Naive thymus-derived CD4-positive, alpha-beta T cell (primary cell): Measurements from ENCODE around the gene UBA6. TPM values are rescaled to one million over a fixed set of nuclear protein-coding genes. Genes with fewer than 3 reads are reported as not detected.
A peak's percentile ranks its signal among the peaks of the same experiment; 100 is the strongest.
"Not testable (repeated sequence)": the region's sequence is repeated elsewhere in the genome, so short reads cannot be mapped to it uniquely, and the experiment has no call there.

ENCODE experiments used
- ATAC-seq: fragments of 150-1000 bp; cut with Tn5 transposase; 2 replicates; pipeline ENCODE4 v1.10.0; 2021; ENCODE audit warnings: mild to moderate bottlenecking, moderate library complexity
- CTCF ChIA-PET: fragments of 350-600 bp; sonication (Branson Sonifier 250); formaldehyde crosslinking; loops from one replicate; lab custom pipeline; 2021; ENCODE audit warnings: antibody characterized with exemption; lab: Charles Lee
- POLR2A ChIA-PET: fragments of 350-600 bp; sonication (Branson Sonifier 250); formaldehyde crosslinking; loops from one replicate; lab custom pipeline; 2021; ENCODE audit warnings: antibody characterized with exemption, inconsistent platforms; lab: Charles Lee
- DNase-seq, 9 donors: peaks; one replicate each; pipeline versions ENCODE4 v3.0.0 to v3.0.0-alpha.2; 2020 to 2022; ENCODE audit warnings: mixed read lengths in 1 of 9
- H3K27ac ChIP-seq: one replicate; pipeline ENCODE4 v1.7.0; 2013; ENCODE audit warnings: mild to moderate bottlenecking, low read depth, low read length, moderate library complexity
- H3K27me3 ChIP-seq, 2 donors: one replicate each; pipeline ENCODE4 v1.7.0; 2013; ENCODE audit warnings: low read length in 2 of 2, mild to moderate bottlenecking in 2 of 2, moderate library complexity in 2 of 2; ENCODE audit not compliant: control insufficient read depth in 2 of 2, insufficient read depth in 2 of 2
- H3K36me3 ChIP-seq, 3 experiments: 1 replicate in 2 of 3; 2 replicates in 1 of 3; pipeline ENCODE4 v1.7.0; 2013; ENCODE audit warnings: low read length in 3 of 3, mild to moderate bottlenecking in 3 of 3, moderate library complexity in 1 of 3; ENCODE audit not compliant: insufficient read depth in 3 of 3, control insufficient read depth in 2 of 3
- H3K4me1 ChIP-seq, 2 donors: one replicate each; pipeline ENCODE4 v1.7.0; 2013; ENCODE audit warnings: low read length in 2 of 2, mild to moderate bottlenecking in 2 of 2, moderate library complexity in 1 of 2; ENCODE audit not compliant: control insufficient read depth in 2 of 2, insufficient read depth in 2 of 2
- H3K4me3 ChIP-seq: 2 replicates; pipeline ENCODE4 v1.7.0; 2013; ENCODE audit warnings: mild to moderate bottlenecking, low read length
- H3K9me3 ChIP-seq, 3 experiments: 1 replicate in 2 of 3; 2 replicates in 1 of 3; pipeline ENCODE4 v1.7.0; 2013; ENCODE audit warnings: low read length in 3 of 3; ENCODE audit not compliant: control insufficient read depth in 2 of 3
- H3K27ac Mint-ChIP-seq, 9 donors: one replicate each; pipeline ENCODE4 v1.8.0; 2020 to 2022; ENCODE audit warnings: mixed read lengths in 9 of 9, mild to moderate bottlenecking in 8 of 9, moderate library complexity in 5 of 9, inconsistent platforms in 2 of 9
- H3K27me3 Mint-ChIP-seq, 5 donors: one replicate each; pipeline ENCODE4 v1.8.0; 2021 to 2022; ENCODE audit warnings: mixed read lengths in 5 of 5, mild to moderate bottlenecking in 1 of 5
- H3K36me3 Mint-ChIP-seq, 5 donors: one replicate each; pipeline ENCODE4 v1.8.0; 2020 to 2022; ENCODE audit warnings: mixed read lengths in 5 of 5, mild to moderate bottlenecking in 3 of 5, inconsistent platforms in 1 of 5
- H3K4me1 Mint-ChIP-seq, 7 donors: one replicate each; pipeline ENCODE4 v1.8.0; 2020 to 2022; ENCODE audit warnings: mixed read lengths in 7 of 7, mild to moderate bottlenecking in 3 of 7, inconsistent platforms in 1 of 7
- H3K4me3 Mint-ChIP-seq, 10 donors: one replicate each; pipeline ENCODE4 v1.8.0; 2020 to 2022; ENCODE audit warnings: mild to moderate bottlenecking in 10 of 10, mixed read lengths in 10 of 10, moderate library complexity in 6 of 10, inconsistent platforms in 2 of 10
- H3K9me3 Mint-ChIP-seq, 11 donors: one replicate each; pipeline ENCODE4 v1.8.0; 2020 to 2022; ENCODE audit warnings: mixed read lengths in 11 of 11, mild to moderate bottlenecking in 4 of 11, inconsistent platforms in 1 of 11, moderate library complexity in 1 of 11
- intact Hi-C, 2 donors: fragments of 100-400 bp; cut with micrococcal nuclease; formaldehyde crosslinking; loops; one replicate each; pipeline ENCODE4 v1.15.1; 2023
- polyA plus RNA-seq, 2 donors: library from polyadenylated mRNA; unstranded; fragments of 300-500 nt; fragmentation: Illumina TruSeq; gene quantifications; one replicate each; pipeline ENCODE4 v1.2.3, GENCODE V29; 2021
- total RNA-seq, 6 experiments: library from RNA in 5 of 6; stranded (reverse) in 5 of 6; gene quantifications; 1 replicate in 5 of 6; 2 replicates in 1 of 6; pipeline ENCODE4 v1.2.3 and lab custom pipeline; 2021 to 2026

Gene UBA6
- total and polyA plus RNA-seq, 7 experiments from 2014 or later = 14.9 to 84.4 (median 36.5) TPM

GRCh38 chr4:67636978-67637377 is 64.0 kb downstream of the UBA6 start:
- H3K27me3 ChIP-seq, POLR2A ChIA-PET, H3K9me3 ChIP-seq, H3K4me3 ChIP-seq, DNase-seq, intact Hi-C loops, H3K4me3 Mint-ChIP-seq, H3K27ac Mint-ChIP-seq, H3K4me1 ChIP-seq, ATAC-seq, H3K27me3 Mint-ChIP-seq, H3K9me3 Mint-ChIP-seq, CTCF ChIA-PET, H3K27ac ChIP-seq: not testable (repeated sequence)
- peaks cover 0 to 28% (median 24%) of the 10 kb centered on the region in 3 experiments for H3K36me3 ChIP-seq
- Mint-ChIP-seq H3K4me1 (peaks cover 0 to 25% (median 4%) of the 10 kb centered on the region in 7 donors), H3K36me3 (peaks cover 12 to 53% (median 40%) of the 10 kb centered on the region in 5 donors)

DNA sequence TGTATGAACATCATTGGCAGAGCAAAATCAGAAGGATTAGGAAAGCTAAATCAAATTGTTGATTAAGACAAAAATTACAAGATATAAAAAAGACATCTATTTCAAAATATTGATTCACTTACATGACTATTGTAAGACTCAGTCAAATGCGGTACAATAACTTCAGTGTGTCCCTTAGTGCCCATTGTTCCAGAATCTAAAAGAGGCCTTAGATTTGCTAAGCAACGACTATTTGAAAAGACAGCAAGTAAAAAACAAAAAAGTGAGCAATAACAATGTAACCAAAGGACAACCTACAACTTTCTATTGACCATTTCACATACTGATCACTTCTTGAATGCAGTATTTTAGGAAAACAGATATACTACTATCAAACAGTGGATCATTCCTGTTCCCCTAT is 65.6 kb downstream of the UBA6 start:
- POLR2A ChIA-PET = no interaction called here
- Histone ChIP-seq H3K36me3 (peaks cover 0 to 27% (median 24%) of the 10 kb centered on the region in 3 experiments), H3K27ac (no peak overlapping the region), H3K4me3 (no peak overlapping the region), H3K27me3 (no peaks in the 10 kb centered on the region), H3K4me1 (no peaks in the 10 kb centered on the region), H3K9me3 (no peaks in the 10 kb centered on the region)
- peaks cover 19 to 48% (median 41%) of the 10 kb centered on the region in 5 donors for H3K36me3 Mint-ChIP-seq
- CTCF ChIA-PET = no interaction called here
- intact Hi-C loops = no loop called here
- ATAC-seq = no peak
- DNase-seq = no peak
- H3K4me3 Mint-ChIP-seq = peak overlapping the region in 1 of 10 donors; percentile 16
- peaks cover 0 to 24% (median 0%) of the 10 kb centered on the region in 7 donors for H3K4me1 Mint-ChIP-seq
- no peaks in the 10 kb centered on the region for H3K27me3 Mint-ChIP-seq
- no peak overlapping the region for H3K27ac Mint-ChIP-seq
- peaks cover 0 to 3% (median 0%) of the 10 kb centered on the region in 11 donors for H3K9me3 Mint-ChIP-seq

- peak overlapping the region in 1 of 10 donors; percentile 73 for H3K4me3 Mint-ChIP-seq
- ChIA-PET CTCF (no interaction called here), POLR2A (no interaction called here)
- intact Hi-C loops = no loop called here
- Histone ChIP-seq H3K4me1 (no peaks in the 10 kb centered on the region), H3K4me3 (no peak overlapping the region), H3K27ac (no peak overlapping the region), H3K9me3 (no peaks in the 10 kb centered on the region), H3K27me3 (no peaks in the 10 kb centered on the region), H3K36me3 (peaks cover 0 to 24% (median 24%) of the 10 kb centered on the region in 3 experiments)
- peaks cover 0 to 21% (median 0%) of the 10 kb centered on the region in 7 donors for H3K4me1 Mint-ChIP-seq
- ATAC-seq = no peak
- H3K36me3 Mint-ChIP-seq = peaks cover 19 to 47% (median 38%) of the 10 kb centered on the region in 5 donors
- H3K9me3 Mint-ChIP-seq = peaks cover 0 to 3% (median 0%) of the 10 kb centered on the region in 11 donors
- DNase-seq = no peak
- no peaks in the 10 kb centered on the region for H3K27me3 Mint-ChIP-seq
- peak overlapping the region in 1 of 9 donors; percentile 21 for H3K27ac Mint-ChIP-seq
Measured at GRCh38 chr4:67634741-67635140, 66.2 kb downstream of the UBA6 start.

- no peaks in the 10 kb centered on the region for H3K27me3 ChIP-seq
- Mint-ChIP-seq H3K4me3 (peak overlapping the region in 2 of 10 donors; percentile 49 to 93), H3K36me3 (peaks cover 9 to 46% (median 29%) of the 10 kb centered on the region in 5 donors), H3K27me3 (no peaks in the 10 kb centered on the region), H3K9me3 (no peaks in the 10 kb centered on the region), H3K4me1 (peaks cover 0 to 20% (median 0%) of the 10 kb centered on the region in 7 donors), H3K27ac (peak overlapping the region in 2 of 9 donors; percentile 56 to 86)
- ChIA-PET CTCF (no interaction called here), POLR2A (interaction anchor here (0.6 kb wide), 1 partner anchor 9 kb away, joined by 5 read pairs; no protein-coding TSS in a partner anchor)
- H3K4me3 ChIP-seq = no peak overlapping the region
- intact Hi-C loops = loop anchor here (2.0 kb wide), 3 partner anchors 18 to 84 kb away; partner anchors contain the start of gene STAP1 (in 1 of the 2)
- DNase-seq (no peak), ATAC-seq (no peak)
- H3K27ac ChIP-seq = no peak overlapping the region
- H3K36me3 ChIP-seq = peaks cover 0 to 26% (median 24%) of the 10 kb centered on the region in 3 experiments
- no peaks in the 10 kb centered on the region for H3K4me1 ChIP-seq
- H3K9me3 ChIP-seq = no peaks in the 10 kb centered on the region
Measured at GRCh38 chr4:67632492-67632891, 68.5 kb downstream of the UBA6 start.

GRCh38 chr4:67624939-67625338 is 76.0 kb downstream of the UBA6 start:
- Histone ChIP-seq H3K27me3 (no peaks in the 10 kb centered on the region), H3K4me1 (no peaks in the 10 kb centered on the region), H3K27ac (no peak overlapping the region), H3K36me3 (peaks cover 8 to 25% (median 16%) of the 10 kb centered on the region in 3 experiments), H3K9me3 (no peaks in the 10 kb centered on the region), H3K4me3 (no peak overlapping the region)
- POLR2A ChIA-PET = no interaction called here
- no peaks in the 10 kb centered on the region for H3K27me3 Mint-ChIP-seq
- CTCF ChIA-PET = interaction anchor here (0.7 to 1.8 kb wide), 6 partner anchors 48 to 182 kb away, joined by 3 to 11 read pairs (median 4); partner anchors contain the start of gene CENPC
- peaks cover 0 to 30% (median 18%) of the 10 kb centered on the region in 5 donors for H3K36me3 Mint-ChIP-seq
- no peaks in the 10 kb centered on the region for H3K4me1 Mint-ChIP-seq
- H3K9me3 Mint-ChIP-seq = no peaks in the 10 kb centered on the region
- no peak for ATAC-seq
- DNase-seq = peak in 2 of 9 donors; percentile 6 to 8
- no peak overlapping the region for H3K4me3 Mint-ChIP-seq
- intact Hi-C loops = loop anchor here in 1 of 2 donors (1.0 to 2.0 kb wide), 3 partner anchors 50 to 76 kb away; partner anchors contain the start of gene STAP1
- no peak overlapping the region for H3K27ac Mint-ChIP-seq

GRCh38 chr4:67616478-67616877 is 84.5 kb downstream of the UBA6 start:
- intact Hi-C loops = no loop called here
- no peaks in the 10 kb centered on the region for H3K27me3 Mint-ChIP-seq
- H3K9me3 Mint-ChIP-seq = peaks cover 0 to 18% (median 6%) of the 10 kb centered on the region in 11 donors
- no peak overlapping the region for H3K4me3 Mint-ChIP-seq
- DNase-seq = no peak
- ChIA-PET CTCF (interaction anchor here (0.5 to 1.1 kb wide), 3 partner anchors 13 to 67 kb away, joined by 3 read pairs; no protein-coding TSS in a partner anchor), POLR2A (no interaction called here)
- H3K4me1 Mint-ChIP-seq = peaks cover 0 to 5% (median 0%) of the 10 kb centered on the region in 7 donors
- ATAC-seq = no peak
- peaks cover 0 to 62% (median 35%) of the 10 kb centered on the region in 5 donors for H3K36me3 Mint-ChIP-seq
- Histone ChIP-seq H3K27me3 (no peaks in the 10 kb centered on the region), H3K27ac (no peak overlapping the region), H3K36me3 (peaks cover 0 to 7% (median 0%) of the 10 kb centered on the region in 3 experiments), H3K4me3 (no peak overlapping the region), H3K4me1 (no peaks in the 10 kb centered on the region), H3K9me3 (no peaks in the 10 kb centered on the region)
- H3K27ac Mint-ChIP-seq = no peak overlapping the region
